IMR-90 (cell line): ENCODE data around the gene TSGA10. TPM values are rescaled to one million over a fixed set of nuclear protein-coding genes. Genes with fewer than 3 reads are reported as not detected.
"Not testable (repeated sequence)": the region's sequence is repeated elsewhere in the genome, so short reads cannot be mapped to it uniquely, and the experiment has no call there.

Experiments used
- ATAC-seq: fragments of 200-7000 bp; cut with Tn5 transposase; 2 replicates; pipeline ENCODE4 v1.9.1; 2020; ENCODE audit warnings: low read depth, mild to moderate bottlenecking, moderate library complexity
- BruUV-seq: library from RNA; stranded (reverse); fragments of 400-500 nt; replicated peaks from 2 replicates; lab custom pipeline; 2021; lab: Mats Ljungman, UMichigan
- CTCF ChIA-PET: fragments of 300-600 bp; formaldehyde crosslinking; extraction: SDS; loops from one replicate; lab custom pipeline; 2021; ENCODE audit warnings: antibody characterized with exemption; lab: Yijun Ruan, JAX
- POLR2A ChIA-PET: fragments of 300-600 bp; sonication (Branson Sonifier 250); formaldehyde crosslinking; loops from one replicate; lab custom pipeline; 2022; ENCODE audit warnings: antibody characterized with exemption; ENCODE audit not compliant: unreplicated experiment; lab: Charles Lee
- DNase-seq: peaks from one replicate; pipeline ENCODE4 v3.0.0; 2013
- H2AFZ ChIP-seq: replicated peaks from 2 replicates; pipeline ENCODE3; 2013; ENCODE audit warnings: low read length, mild to moderate bottlenecking; ENCODE audit not compliant: poor library complexity
- H2AK5ac ChIP-seq: 2 replicates; pipeline ENCODE4 v1.6.1; 2013; ENCODE audit warnings: low read depth, low read length, inconsistent platforms
- H2AK9ac ChIP-seq: replicated peaks from 2 replicates; pipeline ENCODE3; 2013; ENCODE audit warnings: mild to moderate bottlenecking, low read depth, low read length, moderate library complexity; ENCODE audit not compliant: poor library complexity
- H2BK120ac ChIP-seq: 2 replicates; pipeline ENCODE4 v1.6.1; 2013; ENCODE audit warnings: low read depth, low read length, inconsistent platforms
- H2BK15ac ChIP-seq: 3 replicates; pipeline ENCODE4 v1.6.1; 2013; ENCODE audit warnings: low read depth, low read length, inconsistent platforms
- H2BK20ac ChIP-seq: 2 replicates; pipeline ENCODE4 v1.6.1; 2013; ENCODE audit warnings: low read depth, mild to moderate bottlenecking, inconsistent platforms, low read length, moderate library complexity
- H2BK5ac ChIP-seq: 2 replicates; pipeline ENCODE4 v1.6.1; 2013; ENCODE audit warnings: mild to moderate bottlenecking, low read depth, low read length, inconsistent platforms; ENCODE audit not compliant: poor library complexity, severe bottlenecking
- H3K14ac ChIP-seq: replicated peaks from 2 replicates; pipeline ENCODE4 v1.6.1; 2013; ENCODE audit warnings: low read depth, low read length, inconsistent platforms
- H3K18ac ChIP-seq: 2 replicates; pipeline ENCODE4 v1.6.1; 2013; ENCODE audit warnings: low read depth, low read length, control low read depth
- H3K23ac ChIP-seq: 2 replicates; pipeline ENCODE4 v1.6.1; 2013; ENCODE audit warnings: low read depth, low read length, inconsistent platforms
- H3K27ac ChIP-seq: 2 replicates; pipeline ENCODE4 v1.5.1; 2013; ENCODE audit warnings: mild to moderate bottlenecking, control low read depth, low read length; ENCODE audit not compliant: insufficient read depth
- H3K27me3 ChIP-seq: 2 replicates; pipeline ENCODE4 v1.6.1; 2013; ENCODE audit warnings: low read length; ENCODE audit not compliant: control insufficient read depth, insufficient read depth
- H3K36me3 ChIP-seq: 2 replicates; pipeline ENCODE4 v1.6.1; 2013; ENCODE audit warnings: low read length, mixed read lengths; ENCODE audit not compliant: control insufficient read depth, insufficient read depth
- H3K4ac ChIP-seq: 2 replicates; pipeline ENCODE4 v1.6.1; 2013; ENCODE audit warnings: low read depth, low read length, inconsistent platforms
- H3K4me1 ChIP-seq: 2 replicates; pipeline ENCODE4 v1.6.1; 2013; ENCODE audit warnings: low read length, mixed read lengths; ENCODE audit not compliant: control insufficient read depth, insufficient read depth
- H3K4me2 ChIP-seq: 2 replicates; pipeline ENCODE4 v1.6.1; 2013; ENCODE audit warnings: low read depth, mild to moderate bottlenecking, control low read depth, low read length, moderate library complexity
- H3K4me3 ChIP-seq: 2 replicates; pipeline ENCODE4 v1.5.1; 2013; ENCODE audit warnings: low read depth, mild to moderate bottlenecking, control low read depth, low read length, moderate library complexity; ENCODE audit not compliant: insufficient read depth
- H3K56ac ChIP-seq: 2 replicates; pipeline ENCODE4 v1.6.1; 2013; ENCODE audit warnings: low read length, inconsistent platforms; ENCODE audit not compliant: insufficient read depth; ENCODE audit errors: extremely low read depth
- H3K79me1 ChIP-seq, 2 experiments: 2 replicates each; pipeline ENCODE4 v1.6.1; 2013; ENCODE audit warnings: low read length in 2 of 2, inconsistent platforms in 1 of 2, low read depth in 1 of 2
- H3K9ac ChIP-seq: 2 replicates; pipeline ENCODE4 v1.6.1; 2013; ENCODE audit warnings: low read depth, low read length, control low read depth
- H3K9me1 ChIP-seq: 2 replicates; pipeline ENCODE4 v1.6.1; 2013; ENCODE audit warnings: low read length, inconsistent platforms; ENCODE audit not compliant: insufficient read depth
- H3K9me3 ChIP-seq: 2 replicates; pipeline ENCODE4 v1.6.1; 2013; ENCODE audit warnings: low read length; ENCODE audit not compliant: control insufficient read depth, insufficient read depth
- H4K20me1 ChIP-seq: 2 replicates; pipeline ENCODE4 v1.6.1; 2013; ENCODE audit warnings: low read length, inconsistent platforms; ENCODE audit not compliant: insufficient read depth
- H4K5ac ChIP-seq: 2 replicates; pipeline ENCODE4 v1.6.1; 2013; ENCODE audit warnings: mild to moderate bottlenecking, low read depth, low read length, control low read depth
- H4K8ac ChIP-seq, 2 experiments: 2 replicates each; pipeline ENCODE4 v1.6.1; 2013; ENCODE audit warnings: low read depth in 2 of 2, low read length in 2 of 2, control low read depth in 1 of 2, inconsistent platforms in 1 of 2
- H4K91ac ChIP-seq: 2 replicates; pipeline ENCODE4 v1.6.1; 2013; ENCODE audit warnings: low read depth, low read length, inconsistent platforms; ENCODE audit not compliant: insufficient read depth
- WGBS, 2 experiments: methylation state at CpG; one replicate each; pipeline versions ENCODE4 v1.1.5 to v1.1.7; 2013; ENCODE audit warnings: missing lambda C conversion rate in 2 of 2; ENCODE audit not compliant: insufficient read length in 1 of 2; ENCODE audit errors: extremely low coverage in 2 of 2; 5-methylcytosine and 5-hydroxymethylcytosine counted together
- dilution Hi-C: fragments of 300-500 bp; cut with HindIII; formaldehyde crosslinking; loops from one replicate; pipeline ENCODE4 v1.14.3; 2018; ENCODE audit warnings: low sequenced_read_pairs; ENCODE audit not compliant: unreplicated experiment
- in situ Hi-C: fragments of 300-500 bp; cut with MboI; formaldehyde crosslinking; loops from 3 replicates; pipeline ENCODE4 v1.14.3; 2019; ENCODE audit warnings: low sequenced_read_pairs, inconsistent platforms, mixed read lengths
- intact Hi-C: fragments of 100-400 bp; cut with micrococcal nuclease; formaldehyde crosslinking; loops from 2 replicates; pipeline ENCODE4 v1.10.0; 2022
- polyA plus RNA-seq, 3 experiments: library from polyadenylated mRNA; depleted of rRNA; stranded (reverse); fragments of >200 nt; gene quantifications; 2 replicates each; pipeline ENCODE4 v1.2.3, GENCODE V29; 2012; ENCODE audit warnings: low replicate concordance in 1 of 3
- total RNA-seq: library from RNA; depleted of rRNA; stranded (reverse); fragments of >200 nt; gene quantifications from 2 replicates; pipeline ENCODE4 v1.2.3, GENCODE V29; 2012

The TSGA10 gene
- total and polyA plus RNA-seq, 2 of the 4 experiments (the other 2 are of a cell fraction): 0.32 to 0.54 TPM

DNA sequence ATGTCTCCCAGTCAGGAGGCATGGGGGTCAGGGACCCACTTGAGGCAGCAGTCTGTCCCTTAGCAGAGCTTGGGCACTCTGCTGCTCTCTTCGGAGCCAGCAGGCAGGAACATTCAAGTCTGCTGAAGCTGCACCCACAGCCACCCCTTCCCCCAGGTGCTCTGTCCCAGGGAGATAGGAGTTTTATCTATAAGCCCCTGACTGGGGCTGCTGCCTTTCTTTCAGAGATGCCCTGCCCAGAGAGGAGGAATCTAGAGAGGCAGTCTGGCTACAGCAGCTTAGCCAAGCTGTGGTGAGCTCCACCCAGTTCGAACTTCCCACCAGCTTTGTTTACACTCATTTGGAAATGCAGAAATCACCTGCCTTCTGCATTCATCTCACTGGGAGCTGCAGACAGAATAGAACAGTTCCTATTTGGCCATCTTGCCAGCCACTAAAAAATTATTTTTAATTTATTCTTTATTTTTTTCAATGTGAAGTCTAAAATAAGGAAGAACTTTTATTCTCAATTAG, 19.6 kb downstream of the TSGA10 start:
- H3K4me3 ChIP-seq, intact Hi-C loops, H4K5ac ChIP-seq, H2BK120ac ChIP-seq, H3K18ac ChIP-seq, H3K14ac ChIP-seq, H4K8ac ChIP-seq, H3K4ac ChIP-seq, H3K9me3 ChIP-seq, H3K27ac ChIP-seq, H3K9ac ChIP-seq, H2AK9ac ChIP-seq, H4K20me1 ChIP-seq, H3K56ac ChIP-seq, H4K91ac ChIP-seq, ATAC-seq, H2AK5ac ChIP-seq, POLR2A ChIA-PET, H2BK15ac ChIP-seq, H2BK5ac ChIP-seq, H3K36me3 ChIP-seq, H3K4me1 ChIP-seq, CTCF ChIA-PET, H2AFZ ChIP-seq, dilution Hi-C loops, H3K23ac ChIP-seq, H3K79me1 ChIP-seq, DNase-seq, H3K9me1 ChIP-seq, BruUV-seq, H2BK20ac ChIP-seq, in situ Hi-C loops, H3K4me2 ChIP-seq, H3K27me3 ChIP-seq: not testable (repeated sequence)
- WGBS, 2 experiments: no CpG with 5 or more reads among the region's 2 CpGs
